IPS-20b (cell line): Measurements from ENCODE around the gene KCNAB1.
"Not testable (repeated sequence)": the region's sequence is repeated elsewhere in the genome, so short reads cannot be mapped to it uniquely, and the experiment has no call there.

ENCODE experiments used
- H3K27ac ChIP-seq: one replicate; pipeline ENCODE4 v1.5.1; 2013; ENCODE audit warnings: low read length
- H3K27me3 ChIP-seq: 2 replicates; pipeline ENCODE4 v1.6.1; 2013; ENCODE audit warnings: mild to moderate bottlenecking, low read length, inconsistent platforms; ENCODE audit not compliant: insufficient read depth
- H3K36me3 ChIP-seq: 2 replicates; pipeline ENCODE4 v1.6.1; 2013; ENCODE audit warnings: low read depth, mild to moderate bottlenecking, inconsistent platforms, low read length, moderate library complexity; ENCODE audit not compliant: insufficient read depth
- H3K4me1 ChIP-seq: 2 replicates; pipeline ENCODE4 v1.6.1; 2013; ENCODE audit warnings: mild to moderate bottlenecking, control low read depth, inconsistent platforms, low read length, moderate library complexity; ENCODE audit not compliant: insufficient read depth
- H3K4me3 ChIP-seq: 2 replicates; pipeline ENCODE4 v1.5.1; 2013; ENCODE audit warnings: mild to moderate bottlenecking, low read length, inconsistent platforms
- H3K9ac ChIP-seq: 2 replicates; pipeline ENCODE4 v1.6.1; 2013; ENCODE audit warnings: low read depth, mild to moderate bottlenecking, inconsistent platforms, low read length, moderate library complexity
- H3K9me3 ChIP-seq: 2 replicates; pipeline ENCODE4 v1.6.1; 2013; ENCODE audit warnings: mild to moderate bottlenecking, low read depth, low read length, inconsistent platforms; ENCODE audit not compliant: insufficient read depth

The KCNAB1 gene

GRCh38 chr3:156106721-156107373 is 13.5 kb upstream of the KCNAB1 start:
- H3K27me3 ChIP-seq = no peaks in the 10 kb centered on the region
- H3K27ac ChIP-seq = no peak overlapping the region
- H3K9me3 ChIP-seq = no peaks in the 10 kb centered on the region
- no peak overlapping the region for H3K4me3 ChIP-seq
- no peak overlapping the region for H3K9ac ChIP-seq
- no peaks in the 10 kb centered on the region for H3K4me1 ChIP-seq
- no peaks in the 10 kb centered on the region for H3K36me3 ChIP-seq

- Histone ChIP-seq H3K9ac (no peak overlapping the region), H3K4me1 (no peaks in the 10 kb centered on the region), H3K27me3 (no peaks in the 10 kb centered on the region), H3K36me3 (no peaks in the 10 kb centered on the region), H3K4me3 (no peak overlapping the region), H3K27ac (no peak overlapping the region), H3K9me3 (no peaks in the 10 kb centered on the region)
These were observed 12.9 kb upstream of the KCNAB1 start for GRCh38 chr3:156107504-156107903.

- H3K9me3 ChIP-seq = no peaks in the 10 kb centered on the region
- no peaks in the 10 kb centered on the region for H3K36me3 ChIP-seq
- no peaks in the 10 kb centered on the region for H3K4me1 ChIP-seq
- H3K4me3 ChIP-seq = no peak overlapping the region
- H3K27me3 ChIP-seq = no peaks in the 10 kb centered on the region
- no peak overlapping the region for H3K27ac ChIP-seq
- no peak overlapping the region for H3K9ac ChIP-seq
These were observed 11.8 kb upstream of the KCNAB1 start for GRCh38 chr3:156108616-156109015.

- no peaks in the 10 kb centered on the region for H3K36me3 ChIP-seq
- no peak overlapping the region for H3K4me3 ChIP-seq
- H3K27me3 ChIP-seq = no peaks in the 10 kb centered on the region
- no peak overlapping the region for H3K9ac ChIP-seq
- no peaks in the 10 kb centered on the region for H3K9me3 ChIP-seq
- H3K4me1 ChIP-seq = no peaks in the 10 kb centered on the region
- H3K27ac ChIP-seq = no peak overlapping the region
These were observed 10.4 kb upstream of the KCNAB1 start for GRCh38 chr3:156109989-156110388.

GRCh38 chr3:156126467-156126866 is 6.1 kb downstream of the KCNAB1 start:
- Histone ChIP-seq H3K9me3 (no peaks in the 10 kb centered on the region), H3K36me3 (no peaks in the 10 kb centered on the region), H3K4me1 (no peaks in the 10 kb centered on the region), H3K27ac (no peak overlapping the region), H3K27me3 (no peaks in the 10 kb centered on the region), H3K9ac (no peak overlapping the region), H3K4me3 (no peak overlapping the region)

GRCh38 chr3:156131241-156131640 is 10.9 kb downstream of the KCNAB1 start:
- no peak overlapping the region for H3K9ac ChIP-seq
- no peaks in the 10 kb centered on the region for H3K27me3 ChIP-seq
- no peak overlapping the region for H3K4me3 ChIP-seq

GRCh38 chr3:156131799-156132198 is 11.4 kb downstream of the KCNAB1 start:
- H3K9ac ChIP-seq = no peak overlapping the region
- H3K27ac ChIP-seq = no peak overlapping the region
- no peaks in the 10 kb centered on the region for H3K36me3 ChIP-seq
- no peaks in the 10 kb centered on the region for H3K9me3 ChIP-seq
- H3K4me3 ChIP-seq = no peak overlapping the region
- H3K4me1 ChIP-seq = no peaks in the 10 kb centered on the region
- H3K27me3 ChIP-seq = no peaks in the 10 kb centered on the region

More at GRCh38 chr3:156131241-156131640, 10.9 kb downstream of the KCNAB1 start:
- Histone ChIP-seq H3K27ac (no peak overlapping the region), H3K9me3 (no peaks in the 10 kb centered on the region), H3K4me1 (no peaks in the 10 kb centered on the region), H3K36me3 (no peaks in the 10 kb centered on the region)

- no peaks in the 10 kb centered on the region for H3K36me3 ChIP-seq
- H3K27me3 ChIP-seq = no peaks in the 10 kb centered on the region
- no peaks in the 10 kb centered on the region for H3K4me1 ChIP-seq
- H3K9me3 ChIP-seq = no peaks in the 10 kb centered on the region
- H3K4me3 ChIP-seq = no peak overlapping the region
- H3K27ac ChIP-seq = no peak overlapping the region
- no peak overlapping the region for H3K9ac ChIP-seq
These were observed 11.9 kb downstream of the KCNAB1 start for GRCh38 chr3:156132313-156132712.

- no peak overlapping the region for H3K9ac ChIP-seq
- H3K36me3 ChIP-seq = no peaks in the 10 kb centered on the region
These were observed 12.7 kb downstream of the KCNAB1 start for GRCh38 chr3:156133076-156133475.

GRCh38 chr3:156135921-156136638 is 15.7 kb downstream of the KCNAB1 start:
- H3K27me3 ChIP-seq = no peaks in the 10 kb centered on the region
- H3K36me3 ChIP-seq = no peaks in the 10 kb centered on the region
- H3K9me3 ChIP-seq = no peaks in the 10 kb centered on the region
- no peaks in the 10 kb centered on the region for H3K4me1 ChIP-seq
- H3K4me3 ChIP-seq = no peak overlapping the region
- no peak overlapping the region for H3K27ac ChIP-seq
- no peak overlapping the region for H3K9ac ChIP-seq

More at GRCh38 chr3:156133076-156133475, 12.7 kb downstream of the KCNAB1 start:
- Histone ChIP-seq H3K27me3 (no peaks in the 10 kb centered on the region), H3K27ac (no peak overlapping the region), H3K4me3 (no peak overlapping the region), H3K4me1 (no peaks in the 10 kb centered on the region), H3K9me3 (no peaks in the 10 kb centered on the region)

- not testable (repeated sequence) for H3K9ac ChIP-seq, H3K9me3 ChIP-seq
These were observed 17.0 kb downstream of the KCNAB1 start for GRCh38 chr3:156137397-156137796.

GRCh38 chr3:156140001-156140595 is 19.7 kb downstream of the KCNAB1 start:
- Histone ChIP-seq H3K27me3 (no peaks in the 10 kb centered on the region), H3K9ac (no peak overlapping the region), H3K27ac (no peak overlapping the region), H3K4me1 (no peaks in the 10 kb centered on the region), H3K4me3 (no peak overlapping the region), H3K36me3 (no peaks in the 10 kb centered on the region), H3K9me3 (no peaks in the 10 kb centered on the region)

More at GRCh38 chr3:156137397-156137796, 17.0 kb downstream of the KCNAB1 start:
- H3K27ac ChIP-seq, H3K4me1 ChIP-seq, H3K36me3 ChIP-seq, H3K27me3 ChIP-seq, H3K4me3 ChIP-seq: not testable (repeated sequence)
